Ishikawa (cell line): ENCODE results near the gene CCR5.

Experiments used
- CEBPB ChIP-seq: IDR thresholded peaks from 2 replicates; pipeline ENCODE4 v1.6.1; 2012
- CREB1 ChIP-seq: IDR thresholded peaks from 2 replicates; pipeline ENCODE4 v1.6.1; 2012; ENCODE audit warnings: low read depth
- EGR1 ChIP-seq: IDR thresholded peaks from 2 replicates; pipeline ENCODE4 v1.6.1; 2012
- EP300 ChIP-seq: IDR thresholded peaks from 2 replicates; pipeline ENCODE4 v1.6.1; 2012; ENCODE audit warnings: borderline replicate concordance
- FOXM1 ChIP-seq: IDR thresholded peaks from 2 replicates; pipeline ENCODE4 v1.6.1; 2012; ENCODE audit warnings: low read depth, borderline replicate concordance
- NFIC ChIP-seq: IDR thresholded peaks from 2 replicates; pipeline ENCODE4 v1.6.1; 2012
- RAD21 ChIP-seq: IDR thresholded peaks from 2 replicates; pipeline ENCODE4 v1.6.1; 2012; ENCODE audit warnings: low read depth
- TAF1 ChIP-seq: IDR thresholded peaks from 2 replicates; pipeline ENCODE4 v1.6.1; 2012; ENCODE audit warnings: low read depth, mild to moderate bottlenecking
- TCF12 ChIP-seq: IDR thresholded peaks from 2 replicates; pipeline ENCODE4 v1.6.1; 2012; ENCODE audit warnings: low read depth
- TEAD4 ChIP-seq: IDR thresholded peaks from 2 replicates; pipeline ENCODE4 v1.6.1; 2012
- YY1 ChIP-seq: IDR thresholded peaks from 2 replicates; pipeline ENCODE4 v1.6.1; 2012; ENCODE audit warnings: low read depth
- ZBTB7A ChIP-seq: IDR thresholded peaks from 2 replicates; pipeline ENCODE4 v1.6.1; 2012; ENCODE audit warnings: low read depth
- TF ChIP-seq, protein P1 (sequence below): IDR thresholded peaks from 2 replicates; pipeline ENCODE4 v1.6.1; 2012; ENCODE audit warnings: low read depth, mild to moderate bottlenecking
- TF ChIP-seq, protein P2 (sequence below): IDR thresholded peaks from 2 replicates; pipeline ENCODE4 v1.6.1; 2012
- TF ChIP-seq, protein P3 (sequence below): IDR thresholded peaks from 2 replicates; pipeline ENCODE4 v1.6.1; 2012

CCR5 gene

GRCh38 chr3:46375814-46376213 lies 5.1 kb downstream of the CCR5 start:
- TF ChIP-seq, protein P1, sequence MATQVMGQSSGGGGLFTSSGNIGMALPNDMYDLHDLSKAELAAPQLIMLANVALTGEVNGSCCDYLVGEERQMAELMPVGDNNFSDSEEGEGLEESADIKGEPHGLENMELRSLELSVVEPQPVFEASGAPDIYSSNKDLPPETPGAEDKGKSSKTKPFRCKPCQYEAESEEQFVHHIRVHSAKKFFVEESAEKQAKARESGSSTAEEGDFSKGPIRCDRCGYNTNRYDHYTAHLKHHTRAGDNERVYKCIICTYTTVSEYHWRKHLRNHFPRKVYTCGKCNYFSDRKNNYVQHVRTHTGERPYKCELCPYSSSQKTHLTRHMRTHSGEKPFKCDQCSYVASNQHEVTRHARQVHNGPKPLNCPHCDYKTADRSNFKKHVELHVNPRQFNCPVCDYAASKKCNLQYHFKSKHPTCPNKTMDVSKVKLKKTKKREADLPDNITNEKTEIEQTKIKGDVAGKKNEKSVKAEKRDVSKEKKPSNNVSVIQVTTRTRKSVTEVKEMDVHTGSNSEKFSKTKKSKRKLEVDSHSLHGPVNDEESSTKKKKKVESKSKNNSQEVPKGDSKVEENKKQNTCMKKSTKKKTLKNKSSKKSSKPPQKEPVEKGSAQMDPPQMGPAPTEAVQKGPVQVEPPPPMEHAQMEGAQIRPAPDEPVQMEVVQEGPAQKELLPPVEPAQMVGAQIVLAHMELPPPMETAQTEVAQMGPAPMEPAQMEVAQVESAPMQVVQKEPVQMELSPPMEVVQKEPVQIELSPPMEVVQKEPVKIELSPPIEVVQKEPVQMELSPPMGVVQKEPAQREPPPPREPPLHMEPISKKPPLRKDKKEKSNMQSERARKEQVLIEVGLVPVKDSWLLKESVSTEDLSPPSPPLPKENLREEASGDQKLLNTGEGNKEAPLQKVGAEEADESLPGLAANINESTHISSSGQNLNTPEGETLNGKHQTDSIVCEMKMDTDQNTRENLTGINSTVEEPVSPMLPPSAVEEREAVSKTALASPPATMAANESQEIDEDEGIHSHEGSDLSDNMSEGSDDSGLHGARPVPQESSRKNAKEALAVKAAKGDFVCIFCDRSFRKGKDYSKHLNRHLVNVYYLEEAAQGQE, result no peak

GRCh38 chr3:46378426-46378942 lies 7.7 kb downstream of the CCR5 start:
- TF ChIP-seq RAD21, result peak; percentile 92
- TF ChIP-seq YY1, result no peak

DNA sequence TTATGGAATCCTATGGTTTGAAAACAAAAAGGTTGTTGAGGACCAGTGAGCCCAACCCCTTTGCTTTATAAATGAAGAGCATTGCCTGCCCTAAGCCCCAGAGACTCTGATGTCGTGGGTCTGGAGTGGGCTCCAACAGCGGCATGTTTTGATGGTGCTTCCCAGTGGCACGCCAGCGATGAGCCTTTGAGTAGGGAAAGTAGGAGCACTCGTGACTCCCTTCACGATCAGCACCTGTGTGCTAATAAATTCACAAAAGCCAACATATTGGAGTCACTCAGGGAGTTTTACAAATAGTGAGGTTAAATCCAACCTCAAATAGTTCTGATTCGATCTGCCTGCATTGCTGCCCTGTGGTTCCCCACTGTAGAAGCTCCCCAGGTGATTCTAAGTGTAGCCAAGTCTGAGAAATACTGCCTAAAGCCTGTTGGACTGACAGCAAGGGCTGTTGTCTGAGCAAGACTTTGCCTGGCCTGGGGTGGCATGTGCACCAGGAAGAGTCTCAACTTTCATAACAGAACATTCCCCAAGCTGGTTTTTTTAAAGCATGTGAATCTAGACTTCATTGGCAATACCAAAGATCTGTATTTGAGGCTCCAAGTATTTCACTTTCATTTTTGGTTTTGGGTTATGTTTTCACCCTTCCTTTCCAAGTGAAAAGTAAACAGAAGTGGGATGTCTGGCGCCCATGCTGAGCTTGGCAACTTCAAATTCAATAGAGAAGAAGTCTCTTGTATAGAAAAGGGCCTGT lies 9.9 kb downstream of the CCR5 start:
- TF ChIP-seq CREB1, result no peak
- TF ChIP-seq, protein P2, sequence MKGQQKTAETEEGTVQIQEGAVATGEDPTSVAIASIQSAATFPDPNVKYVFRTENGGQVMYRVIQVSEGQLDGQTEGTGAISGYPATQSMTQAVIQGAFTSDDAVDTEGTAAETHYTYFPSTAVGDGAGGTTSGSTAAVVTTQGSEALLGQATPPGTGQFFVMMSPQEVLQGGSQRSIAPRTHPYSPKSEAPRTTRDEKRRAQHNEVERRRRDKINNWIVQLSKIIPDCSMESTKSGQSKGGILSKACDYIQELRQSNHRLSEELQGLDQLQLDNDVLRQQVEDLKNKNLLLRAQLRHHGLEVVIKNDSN, result no peak
- no peak for TF ChIP-seq EP300
- no peak for TF ChIP-seq RAD21
- no peak for TF ChIP-seq YY1
- TF ChIP-seq TCF12, result no peak
- TF ChIP-seq, protein P3, sequence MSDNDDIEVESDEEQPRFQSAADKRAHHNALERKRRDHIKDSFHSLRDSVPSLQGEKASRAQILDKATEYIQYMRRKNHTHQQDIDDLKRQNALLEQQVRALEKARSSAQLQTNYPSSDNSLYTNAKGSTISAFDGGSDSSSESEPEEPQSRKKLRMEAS, result no peak
- TF ChIP-seq CEBPB, result no peak
- no peak for TF ChIP-seq TEAD4
- TF ChIP-seq NFIC, result no peak
- no peak for TF ChIP-seq ZBTB7A
- TF ChIP-seq, protein P1, result no peak
- no peak for TF ChIP-seq TAF1

GRCh38 chr3:46381625-46382024 lies 10.9 kb downstream of the CCR5 start:
- TF ChIP-seq CEBPB (no peak), YY1 (no peak), EP300 (no peak), ZBTB7A (no peak), TCF12 (no peak), CREB1 (no peak), TEAD4 (no peak), TAF1 (no peak), FOXM1 (no peak), EGR1 (no peak), NFIC (no peak), RAD21 (no peak)
- TF ChIP-seq, protein P2, result no peak
- TF ChIP-seq, protein P1, result no peak
- TF ChIP-seq, protein P3, result no peak
